ENCODE measurements around the gene APEX1. TPM values are rescaled to one million over a fixed set of nuclear protein-coding genes. Genes with fewer than 3 reads are reported as not detected.

APEX1 gene
- total RNA-seq, 1 experiment from 2014 or later = 235 TPM

GRCh38 chr14:20434701-20435581 is 20.1 kb upstream of the APEX1 start:
- no peak overlapping the region for H3K4me3 ChIP-seq (replicated peaks in 1 of 2; ENCODE audit: low read depth in 1 of 2, low read length in 2 of 2)
- no peak overlapping the region for H3K9ac ChIP-seq (ENCODE audit: low read length)
- RAD21 ChIA-PET (ENCODE audit: low non-redundant PET in 1 of 2, low total read pairs in 2 of 2, uncharacterized antibody in 2 of 2, unreplicated experiment in 2 of 2) = no interaction called here

More at GRCh38 chr14:20434701-20435581, 20.1 kb upstream of the APEX1 start:
- Histone ChIP-seq H3K9me3 (ENCODE audit: control insufficient read depth in 1 of 2, insufficient read depth in 1 of 2, low read depth in 1 of 2, low read length in 2 of 2) (no peaks in the 10 kb centered on the region), H3K4me1 (ENCODE audit: control insufficient read depth in 1 of 2, insufficient read depth in 2 of 2, low read length in 2 of 2) (peaks cover 8 to 22% of the 10 kb centered on the region in 2 experiments), H3K36me3 (ENCODE audit: control insufficient read depth in 1 of 2, insufficient read depth in 2 of 2, low read length in 2 of 2) (no peaks in the 10 kb centered on the region), H3K4me2 (ENCODE audit: low read length) (no peak overlapping the region), H2AFZ (ENCODE audit: low read depth, low read length, poor library complexity, severe bottlenecking) (no peak overlapping the region), H3K27ac (ENCODE audit: low read depth, low read length) (no peak overlapping the region), H4K20me1 (ENCODE audit: insufficient read depth) (no peaks in the 10 kb centered on the region), H3K27me3 (ENCODE audit: insufficient read depth, low read length) (no peaks in the 10 kb centered on the region), H3K9me2 (ENCODE audit: insufficient read depth) (no peaks in the 10 kb centered on the region), H3K79me2 (ENCODE audit: insufficient read depth, low read length) (no peaks in the 10 kb centered on the region)
- no TSS peak for BruUV-seq (replicated peaks)
- intact Hi-C loops (cut with micrococcal nuclease) = no loop called here
- ChIA-PET CTCF (no interaction called here), POLR2A (interaction anchor here (1.9 kb wide), 1 partner anchor 27 kb away, joined by 4 read pairs; the partner anchor contains the start of gene PIP4P1)
- ATAC-seq (no peak), DNase-seq (ENCODE audit: low read depth, low spot score) (no peak)
- TF ChIP-seq REST (IDR thresholded peaks at IDR 0.05; ENCODE audit: low read depth) = no peak
- no peak for TF ChIP-seq FOSL1 (IDR thresholded peaks at IDR 0.05; ENCODE audit: low read depth)
- no peak for TF ChIP-seq YY1 (IDR thresholded peaks at IDR 0.05; ENCODE audit: extremely low read depth, insufficient replicate concordance, low read depth, low read length)
- no peak for TF ChIP-seq ZFX (IDR thresholded peaks at IDR 0.05)
- no peak for TF ChIP-seq POLR2AphosphoS5 (IDR thresholded peaks at IDR 0.05; ENCODE audit: low read depth, low read length)
- TF ChIP-seq TCF7L2 (IDR thresholded peaks at IDR 0.05; ENCODE audit: borderline replicate concordance, extremely low read depth, insufficient read depth, insufficient read length) = no peak
- TF ChIP-seq EZH2 (IDR thresholded peaks at IDR 0.05) = no peak
